Left ventricle myocardium superior (tissue), 1 donor: ENCODE measurements around the gene YPEL3. TPM values are rescaled to one million over a fixed set of nuclear protein-coding genes. Genes with fewer than 3 reads are reported as not detected.

ENCODE experiments used
- ATAC-seq: fragments of 200-7000 bp; cut with Tn5 transposase; one replicate; pipeline ENCODE4 v1.9.1; 2020; ENCODE audit warnings: mild to moderate bottlenecking, moderate library complexity
- DNase-seq: peaks from one replicate; pipeline ENCODE4 v3.0.0-alpha.2; 2020
- intact Hi-C: fragments of 100-400 bp; cut with micrococcal nuclease; formaldehyde crosslinking; loops from one replicate; pipeline ENCODE4 v1.11.0; 2022
- total RNA-seq: library from RNA; stranded (reverse); fragmentation: NEBNext Ultra II Directional; extraction: Animal tissue kit (Norgen Biotek cat#: 25700); gene quantifications from one replicate; pipeline ENCODE4 v1.2.1, GENCODE V29; 2021
- donor health status: DM: no; HTN: yes; CAD: no; lungs with severe emphysema.

Gene YPEL3
- total RNA-seq, 1 donor from 2014 or later, result 66.0 TPM

GRCh38 chr16:30078744-30079143, 17.3 kb downstream of the YPEL3 start:
- intact Hi-C loops, result no loop called here
- no peak for ATAC-seq

GRCh38 chr16:30077656-30078055, 18.4 kb downstream of the YPEL3 start:
- ATAC-seq (no peak), DNase-seq (no peak)
- intact Hi-C loops, result no loop called here

More at GRCh38 chr16:30078744-30079143, 17.3 kb downstream of the YPEL3 start:
- no peak for DNase-seq

GRCh38 chr16:30076276-30076791, 19.7 kb downstream of the YPEL3 start:
- ATAC-seq (peak; percentile 17), DNase-seq (peak; percentile 46)
- intact Hi-C loops, result no loop called here

- intact Hi-C loops, result no loop called here
- ATAC-seq, result peak; percentile 90
Measured at GRCh38 chr16:30075503-30076275, 20.3 kb downstream of the YPEL3 start, which contains the start of gene PPP4C. TSS of gene PPP4C (plus strand) at chr16:30075994. CDS start at chr16:30076378, 384 bp downstream.

GRCh38 chr16:30070490-30070889, 25.5 kb downstream of the YPEL3 start:
- no peak for DNase-seq
- intact Hi-C loops, result no loop called here
- ATAC-seq, result no peak

More at GRCh38 chr16:30075503-30076275, 20.3 kb downstream of the YPEL3 start, which contains the start of gene PPP4C:
- peak; percentile 95 for DNase-seq

GRCh38 chr16:30069611-30070462, 26.2 kb downstream of the YPEL3 start:
- intact Hi-C loops, result no loop called here
- peak; percentile 59 for DNase-seq
- ATAC-seq, result peak; percentile 0

GRCh38 chr16:30068750-30069610, 27.0 kb downstream of the YPEL3 start:
- ATAC-seq (no peak), DNase-seq (peak; percentile 40)
- intact Hi-C loops, result no loop called here

- intact Hi-C loops, result no loop called here
- DNase-seq (no peak), ATAC-seq (no peak)
Measured at GRCh38 chr16:30068333-30068732, 27.7 kb downstream of the YPEL3 start.

- DNase-seq (no peak), ATAC-seq (no peak)
- intact Hi-C loops, result no loop called here
Measured at GRCh38 chr16:30067584-30067916, 28.5 kb downstream of the YPEL3 start.

- no peak for ATAC-seq
- DNase-seq, result peak; percentile 71
- intact Hi-C loops, result no loop called here
Measured at GRCh38 chr16:30066761-30067583, 29.0 kb downstream of the YPEL3 start.

- intact Hi-C loops, result no loop called here
- peak; percentile 0 for ATAC-seq
- peak; percentile 42 for DNase-seq
Measured at GRCh38 chr16:30065943-30066760, 29.9 kb downstream of the YPEL3 start.

- intact Hi-C loops, result no loop called here
- peak; percentile 85 for ATAC-seq
- peak; percentile 99 for DNase-seq
Measured at GRCh38 chr16:30065102-30065942, 30.7 kb downstream of the YPEL3 start, which contains the start of gene ALDOA. TSS of gene ALDOA (plus strand) at chr16:30065760. CDS start at chr16:30066898, 1,138 bp downstream.

- intact Hi-C loops, result no loop called here
- ATAC-seq (peak; percentile 2), DNase-seq (no peak)
Measured at GRCh38 chr16:30064729-30065101, 31.3 kb downstream of the YPEL3 start.

- ATAC-seq (peak; percentile 60), DNase-seq (peak; percentile 88)
- intact Hi-C loops, result no loop called here
Measured at GRCh38 chr16:30063893-30064728, 31.9 kb downstream of the YPEL3 start.

- intact Hi-C loops, result no loop called here
- DNase-seq, result no peak
- ATAC-seq, result no peak
Measured at GRCh38 chr16:30063278-30063892, 32.6 kb downstream of the YPEL3 start.
